ENCODE data around the gene RER1.

RER1 gene

GRCh38 chr1:2451741-2452140, 60.1 kb downstream of the RER1 start:
- TF ChIP-seq, protein P1, sequence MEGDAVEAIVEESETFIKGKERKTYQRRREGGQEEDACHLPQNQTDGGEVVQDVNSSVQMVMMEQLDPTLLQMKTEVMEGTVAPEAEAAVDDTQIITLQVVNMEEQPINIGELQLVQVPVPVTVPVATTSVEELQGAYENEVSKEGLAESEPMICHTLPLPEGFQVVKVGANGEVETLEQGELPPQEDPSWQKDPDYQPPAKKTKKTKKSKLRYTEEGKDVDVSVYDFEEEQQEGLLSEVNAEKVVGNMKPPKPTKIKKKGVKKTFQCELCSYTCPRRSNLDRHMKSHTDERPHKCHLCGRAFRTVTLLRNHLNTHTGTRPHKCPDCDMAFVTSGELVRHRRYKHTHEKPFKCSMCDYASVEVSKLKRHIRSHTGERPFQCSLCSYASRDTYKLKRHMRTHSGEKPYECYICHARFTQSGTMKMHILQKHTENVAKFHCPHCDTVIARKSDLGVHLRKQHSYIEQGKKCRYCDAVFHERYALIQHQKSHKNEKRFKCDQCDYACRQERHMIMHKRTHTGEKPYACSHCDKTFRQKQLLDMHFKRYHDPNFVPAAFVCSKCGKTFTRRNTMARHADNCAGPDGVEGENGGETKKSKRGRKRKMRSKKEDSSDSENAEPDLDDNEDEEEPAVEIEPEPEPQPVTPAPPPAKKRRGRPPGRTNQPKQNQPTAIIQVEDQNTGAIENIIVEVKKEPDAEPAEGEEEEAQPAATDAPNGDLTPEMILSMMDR (conservative IDR thresholded peaks at IDR 0.05; ENCODE audit: low read depth, low read length) = no peak
- no peak overlapping the region for H3K4me3 ChIP-seq (ENCODE audit: low read depth, low read length)
- DNase-seq (ENCODE audit: low read depth) = peak; percentile 61

DNA sequence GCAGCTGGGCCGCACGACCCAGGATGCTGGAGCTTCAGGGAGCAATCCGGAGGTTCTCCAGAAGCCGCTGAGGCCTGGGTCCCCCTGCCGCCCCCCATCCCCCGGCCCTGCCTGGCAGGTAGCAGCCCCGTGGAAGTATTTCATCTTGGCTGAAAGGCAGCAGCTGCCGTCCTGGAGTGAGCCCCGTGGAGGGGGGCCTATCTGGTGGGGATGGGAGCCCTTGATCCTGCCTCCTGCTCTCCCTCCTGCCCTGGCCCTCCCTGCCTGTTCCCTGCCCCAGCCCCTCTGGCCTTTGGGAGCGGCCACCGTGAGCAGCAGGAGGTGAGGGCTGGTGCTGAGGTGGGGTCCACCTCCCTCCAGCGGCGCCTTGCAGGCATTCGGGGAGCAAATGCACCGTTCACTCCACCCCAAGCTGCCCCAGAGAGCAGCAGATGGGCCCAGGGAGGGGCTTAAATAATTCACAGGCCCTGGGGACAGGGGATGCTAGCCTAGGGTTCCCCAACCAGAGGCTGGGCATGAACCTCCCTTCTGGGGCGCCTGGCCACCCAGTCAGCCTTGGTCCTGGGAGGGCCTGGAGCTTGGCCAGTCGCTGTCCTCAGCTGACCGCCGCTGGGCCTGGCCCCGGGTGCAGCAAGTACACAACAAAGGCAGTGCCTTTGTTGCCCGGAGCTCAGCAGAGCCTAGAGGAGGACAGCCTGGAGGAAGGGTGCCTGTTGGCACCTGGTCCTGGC, 60.7 kb downstream of the RER1 start:
- no peak for DNase-seq (ENCODE audit: low read depth)
- H3K4me3 ChIP-seq (ENCODE audit: low read depth, low read length) = no peak overlapping the region
- TF ChIP-seq, protein P1 (conservative IDR thresholded peaks at IDR 0.05; ENCODE audit: low read depth, low read length) = no peak

GRCh38 chr1:2452932-2453315, 61.3 kb downstream of the RER1 start:
- TF ChIP-seq, protein P1 (conservative IDR thresholded peaks at IDR 0.05; ENCODE audit: low read depth, low read length) = no peak
- DNase-seq (ENCODE audit: low read depth) = no peak
- H3K4me3 ChIP-seq (ENCODE audit: low read depth, low read length) = no peak overlapping the region

- H3K4me3 ChIP-seq (ENCODE audit: low read depth, low read length) = no peak overlapping the region
- no peak for DNase-seq (ENCODE audit: low read depth)
- TF ChIP-seq, protein P1 (conservative IDR thresholded peaks at IDR 0.05; ENCODE audit: low read depth, low read length) = no peak
These were observed 62.6 kb downstream of the RER1 start for GRCh38 chr1:2454227-2454626.
